ENCODE results near the gene CYP26B1.
"Not testable (repeated sequence)": the region's sequence is repeated elsewhere in the genome, so short reads cannot be mapped to it uniquely, and the experiment has no call there.

The CYP26B1 gene

GRCh38 chr2:72109291-72109690 lies 38.4 kb downstream of the CYP26B1 start:
- no peak for DNase-seq

GRCh38 chr2:72108121-72108520 lies 39.5 kb downstream of the CYP26B1 start:
- no peak for DNase-seq

- DNase-seq = no peak
Measured at GRCh38 chr2:72106978-72107377, 40.7 kb downstream of the CYP26B1 start.

GRCh38 chr2:72104821-72105588 lies 42.7 kb downstream of the CYP26B1 start:
- DNase-seq = no peak

GRCh38 chr2:72103690-72104089 lies 44.0 kb downstream of the CYP26B1 start:
- no peak for DNase-seq

- no peak for DNase-seq
Measured at GRCh38 chr2:72103161-72103560, 44.5 kb downstream of the CYP26B1 start.

- no peak for DNase-seq
Measured at GRCh38 chr2:72098935-72099334, 48.7 kb downstream of the CYP26B1 start.

GRCh38 chr2:72097276-72097675 lies 50.4 kb downstream of the CYP26B1 start:
- DNase-seq = no peak

GRCh38 chr2:72096181-72096580 lies 51.5 kb downstream of the CYP26B1 start:
- DNase-seq = no peak

GRCh38 chr2:72095364-72095763 lies 52.3 kb downstream of the CYP26B1 start:
- DNase-seq = no peak

GRCh38 chr2:72094701-72095100 lies 53.0 kb downstream of the CYP26B1 start:
- DNase-seq = no peak

- DNase-seq = no peak
Measured at GRCh38 chr2:72092111-72092510, 55.6 kb downstream of the CYP26B1 start.

- no peak for DNase-seq
Measured at GRCh38 chr2:72090781-72091482, 56.7 kb downstream of the CYP26B1 start.

- DNase-seq = no peak
Measured at GRCh38 chr2:72090271-72090720, 57.4 kb downstream of the CYP26B1 start.

- no peak for DNase-seq
Measured at GRCh38 chr2:72089537-72089936, 58.1 kb downstream of the CYP26B1 start.

GRCh38 chr2:72089028-72089427 lies 58.6 kb downstream of the CYP26B1 start:
- DNase-seq = no peak

- not testable (repeated sequence) for DNase-seq
Measured at GRCh38 chr2:72086871-72087633, 60.6 kb downstream of the CYP26B1 start.

GRCh38 chr2:72085513-72085912 lies 62.1 kb downstream of the CYP26B1 start:
- DNase-seq = no peak

GRCh38 chr2:72085036-72085435 lies 62.6 kb downstream of the CYP26B1 start:
- DNase-seq = no peak

GRCh38 chr2:72084584-72084976 lies 63.1 kb downstream of the CYP26B1 start:
- no peak for DNase-seq

GRCh38 chr2:72083751-72084583 lies 63.7 kb downstream of the CYP26B1 start:
- DNase-seq = no peak

- DNase-seq = no peak
Measured at GRCh38 chr2:72082887-72083286, 64.8 kb downstream of the CYP26B1 start.

Measured in right kidney (tissue), 1 donor.